Smooth muscle cell (in vitro differentiated cells): Measurements from ENCODE around the gene TMEM184A. TPM values are rescaled to one million over a fixed set of nuclear protein-coding genes. Genes with fewer than 3 reads are reported as not detected.

Experiments used
- DNase-seq: peaks from one replicate; lab custom pipeline; 2025; ENCODE audit not compliant: unreplicated experiment; lab: John Stamatoyannopoulos, UW
- H2AFZ ChIP-seq: fragments of 200-600 bp; sonication (generic); 2 replicates; pipeline ENCODE4 v1.6.0; 2016; ENCODE audit warnings: antibody characterized with exemption, low read depth, mild to moderate bottlenecking
- H3F3A ChIP-seq: fragments of 200-600 bp; sonication (generic); 2 replicates; pipeline ENCODE4 v1.6.0; 2017; ENCODE audit warnings: antibody characterized with exemption, low read depth
- H3K27ac ChIP-seq: fragments of 200-600 bp; sonication (generic); 2 replicates; pipeline ENCODE4 v1.5.1; 2016; ENCODE audit warnings: low read depth, mild to moderate bottlenecking
- H3K27me3 ChIP-seq: fragments of 200-600 bp; sonication (generic); 2 replicates; pipeline ENCODE4 v1.6.1; 2016; ENCODE audit warnings: low read depth, mild to moderate bottlenecking
- H3K36me3 ChIP-seq: fragments of 200-600 bp; sonication (generic); 2 replicates; pipeline ENCODE4 v1.5.1; 2016; ENCODE audit warnings: low read depth
- H3K4me1 ChIP-seq: fragments of 200-600 bp; sonication (generic); 2 replicates; pipeline ENCODE4 v1.5.1; 2016; ENCODE audit warnings: low read depth
- H3K4me2 ChIP-seq: fragments of 200-600 bp; sonication (generic); 2 replicates; pipeline ENCODE4 v1.6.0; 2016; ENCODE audit warnings: mild to moderate bottlenecking
- H3K4me3 ChIP-seq: fragments of 200-600 bp; sonication (generic); 2 replicates; pipeline ENCODE4 v1.5.1; 2016; ENCODE audit warnings: mild to moderate bottlenecking
- H3K79me2 ChIP-seq: fragments of 200-600 bp; sonication (generic); 2 replicates; pipeline ENCODE4 v1.6.0; 2016; ENCODE audit warnings: low read depth, mild to moderate bottlenecking
- H3K9ac ChIP-seq: fragments of 200-600 bp; sonication (generic); 2 replicates; pipeline ENCODE4 v1.6.0; 2016; ENCODE audit warnings: low read depth
- H3K9me3 ChIP-seq: fragments of 200-600 bp; sonication (generic); replicated peaks from 2 replicates; pipeline ENCODE4 v1.5.1; 2016; ENCODE audit warnings: low read depth
- H4K20me1 ChIP-seq: fragments of 200-600 bp; sonication (generic); 2 replicates; pipeline ENCODE4 v1.6.0; 2016; ENCODE audit warnings: low read depth
- CTCF ChIP-seq: fragments of 200-600 bp; sonication (generic); IDR thresholded peaks from 2 replicates; pipeline ENCODE4 v1.5.1; 2017; ENCODE audit warnings: borderline replicate concordance, mild to moderate bottlenecking, antibody characterized with exemption; ENCODE audit not compliant: insufficient read depth, poor library complexity, severe bottlenecking
- WGBS: methylation state at CpG from one replicate; pipeline ENCODE4 v1.1.7; 2016; ENCODE audit warnings: low lambda C conversion rate; 5-methylcytosine and 5-hydroxymethylcytosine counted together
- polyA plus RNA-seq: library from polyadenylated mRNA; unstranded; fragments of >200 nt; fragmentation: Nextera tagmentation; extraction: Ambion mirVana; gene quantifications from 2 replicates; pipeline ENCODE4 v1.2.1, GENCODE V29; 2016
- total RNA-seq: library from RNA; depleted of rRNA; stranded (reverse); fragments of >200 nt; gene quantifications from 2 replicates; pipeline ENCODE4 v1.2.3, GENCODE V29; 2014

Gene TMEM184A
- total and polyA plus RNA-seq, 2 experiments from 2014 or later: 1.6 to 4.8 TPM

GRCh38 chr7:1533547-1534329 is 22.3 kb downstream of the TMEM184A start:
- Histone ChIP-seq H3K27ac (peak overlapping the region; percentile 97), H3K9ac (peak overlapping the region; percentile 85), H3K9me3 (no peaks in the 10 kb centered on the region), H3F3A (peaks cover 13% of the 10 kb centered on the region), H4K20me1 (peaks cover 27% of the 10 kb centered on the region), H3K79me2 (peaks cover 41% of the 10 kb centered on the region), H3K4me1 (peaks cover 16% of the 10 kb centered on the region), H3K36me3 (no peaks in the 10 kb centered on the region), H3K27me3 (no peaks in the 10 kb centered on the region), H2AFZ (no peak overlapping the region), H3K4me3 (no peak overlapping the region), H3K4me2 (peak overlapping the region; percentile 85)
- peak; percentile 20 for DNase-seq
- 62% methylated on average over 19 of the region's 24 CpGs for WGBS
- TF ChIP-seq CTCF: no peak

GRCh38 chr7:1533255-1533546 is 22.8 kb downstream of the TMEM184A start:
- TF ChIP-seq CTCF: no peak
- peaks cover 16% of the 10 kb centered on the region for H3K4me1 ChIP-seq
- 67% methylated on average over 9 of the region's 9 CpGs for WGBS
- H3F3A ChIP-seq: peaks cover 13% of the 10 kb centered on the region
- H3K9ac ChIP-seq: peak overlapping the region; percentile 85
- H4K20me1 ChIP-seq: peaks cover 27% of the 10 kb centered on the region
- H3K9me3 ChIP-seq: no peaks in the 10 kb centered on the region
- peak overlapping the region; percentile 85 for H3K4me2 ChIP-seq
- H3K79me2 ChIP-seq: peaks cover 36% of the 10 kb centered on the region
- peak overlapping the region; percentile 97 for H3K27ac ChIP-seq
- peak overlapping the region; percentile 49 for H3K4me3 ChIP-seq
- no peaks in the 10 kb centered on the region for H3K27me3 ChIP-seq
- no peak for DNase-seq
- no peak overlapping the region for H2AFZ ChIP-seq
- no peaks in the 10 kb centered on the region for H3K36me3 ChIP-seq

- 16% methylated on average over 36 of the region's 36 CpGs for WGBS
- Histone ChIP-seq H4K20me1 (peaks cover 27% of the 10 kb centered on the region), H3K9ac (peak overlapping the region; percentile 85), H3K27me3 (no peaks in the 10 kb centered on the region), H2AFZ (no peak overlapping the region), H3K4me3 (peak overlapping the region; percentile 49), H3K79me2 (peaks cover 30% of the 10 kb centered on the region), H3K9me3 (no peaks in the 10 kb centered on the region), H3K4me2 (peak overlapping the region; percentile 85), H3K36me3 (no peaks in the 10 kb centered on the region), H3F3A (peaks cover 13% of the 10 kb centered on the region), H3K27ac (peak overlapping the region; percentile 97), H3K4me1 (peaks cover 12% of the 10 kb centered on the region)
- peak; percentile 43 for DNase-seq
- TF ChIP-seq CTCF: no peak
These were observed 23.4 kb downstream of the TMEM184A start for GRCh38 chr7:1532456-1533254.
